Natural killer cell (primary cell): ENCODE measurements around the gene ZNF629. TPM values are rescaled to one million over a fixed set of nuclear protein-coding genes. Genes with fewer than 3 reads are reported as not detected.
A peak's percentile ranks its signal among the peaks of the same experiment; 100 is the strongest.

ENCODE experiments used
- ATAC-seq, 3 donors: fragments of 150-1000 bp in 2 of 3; fragments of 200-7000 bp in 1 of 3; cut with Tn5 transposase; 1 replicate in 1 of 3; 2 replicates in 2 of 3; pipeline ENCODE4 v1.10.0; 2021; ENCODE audit warnings: mild to moderate bottlenecking in 2 of 3, moderate library complexity in 2 of 3
- DNase-seq, 2 donors: peaks; one replicate each; pipeline versions ENCODE4 v3.0.0 to v3.0.0-alpha.2; 2013 to 2021; ENCODE audit warnings: mixed read lengths in 1 of 2
- H3K27ac ChIP-seq: one replicate; pipeline ENCODE4 v1.5.1; 2013; ENCODE audit warnings: mild to moderate bottlenecking, low read length
- H3K27me3 ChIP-seq: one replicate; pipeline ENCODE4 v1.6.1; 2013; ENCODE audit warnings: low read length; ENCODE audit not compliant: control insufficient read depth, insufficient read depth
- H3K36me3 ChIP-seq: one replicate; pipeline ENCODE4 v1.6.1; 2013; ENCODE audit warnings: low read length; ENCODE audit not compliant: control insufficient read depth, insufficient read depth
- H3K4me1 ChIP-seq: one replicate; pipeline ENCODE4 v1.6.1; 2013; ENCODE audit warnings: low read length; ENCODE audit not compliant: control insufficient read depth, insufficient read depth
- H3K4me3 ChIP-seq: one replicate; pipeline ENCODE4 v1.5.1; 2013; ENCODE audit warnings: low read length
- H3K9me3 ChIP-seq: one replicate; pipeline ENCODE4 v1.6.1; 2013; ENCODE audit warnings: low read length; ENCODE audit not compliant: control insufficient read depth, insufficient read depth
- H3K27ac Mint-ChIP-seq, 2 donors: one replicate each; pipeline ENCODE4 v1.8.0; 2022; ENCODE audit warnings: mild to moderate bottlenecking in 2 of 2, mixed read lengths in 2 of 2, moderate library complexity in 1 of 2
- H3K27me3 Mint-ChIP-seq, 2 donors: one replicate each; pipeline ENCODE4 v1.8.0; 2022; ENCODE audit warnings: low read depth in 2 of 2, mixed read lengths in 2 of 2
- H3K36me3 Mint-ChIP-seq: one replicate; pipeline ENCODE4 v1.8.0; 2022; ENCODE audit warnings: mixed read lengths
- H3K4me1 Mint-ChIP-seq, 2 donors: one replicate each; pipeline ENCODE4 v1.8.0; 2022; ENCODE audit warnings: mixed read lengths in 2 of 2
- H3K4me3 Mint-ChIP-seq: one replicate; pipeline ENCODE4 v1.8.0; 2022; ENCODE audit warnings: mild to moderate bottlenecking, moderate library complexity, mixed read lengths
- H3K9me3 Mint-ChIP-seq, 2 donors: one replicate each; pipeline ENCODE4 v1.8.0; 2022; ENCODE audit warnings: mixed read lengths in 2 of 2
- WGBS: methylation state at CpG from one replicate; pipeline ENCODE4 v1.1.7; 2013; ENCODE audit warnings: missing lambda C conversion rate; ENCODE audit not compliant: insufficient coverage; 5-methylcytosine and 5-hydroxymethylcytosine counted together
- intact Hi-C: fragments of 100-400 bp; cut with micrococcal nuclease; formaldehyde crosslinking; loops from one replicate; pipeline ENCODE4 v1.14.2; 2022
- total RNA-seq, 4 donors: library from RNA; stranded (reverse); fragments of 120-200 nt in 1 of 4; gene quantifications; one replicate each; pipeline versions ENCODE4 v1.2.3 to v1.2.4, GENCODE V29; 2013 to 2022
- TF ChIP-seq, protein P1 (sequence below): fragments of 200-600 bp; IDR thresholded peaks from one replicate; pipeline ENCODE4 v1.8.0; 2022; ENCODE audit warnings: antibody characterized with exemption

Gene ZNF629
- total RNA-seq, 3 donors from 2014 or later (not counting 1 experiment from before 2014, with no cell fraction given), result 0.96 to 1.9 (median 1.8) TPM

DNA sequence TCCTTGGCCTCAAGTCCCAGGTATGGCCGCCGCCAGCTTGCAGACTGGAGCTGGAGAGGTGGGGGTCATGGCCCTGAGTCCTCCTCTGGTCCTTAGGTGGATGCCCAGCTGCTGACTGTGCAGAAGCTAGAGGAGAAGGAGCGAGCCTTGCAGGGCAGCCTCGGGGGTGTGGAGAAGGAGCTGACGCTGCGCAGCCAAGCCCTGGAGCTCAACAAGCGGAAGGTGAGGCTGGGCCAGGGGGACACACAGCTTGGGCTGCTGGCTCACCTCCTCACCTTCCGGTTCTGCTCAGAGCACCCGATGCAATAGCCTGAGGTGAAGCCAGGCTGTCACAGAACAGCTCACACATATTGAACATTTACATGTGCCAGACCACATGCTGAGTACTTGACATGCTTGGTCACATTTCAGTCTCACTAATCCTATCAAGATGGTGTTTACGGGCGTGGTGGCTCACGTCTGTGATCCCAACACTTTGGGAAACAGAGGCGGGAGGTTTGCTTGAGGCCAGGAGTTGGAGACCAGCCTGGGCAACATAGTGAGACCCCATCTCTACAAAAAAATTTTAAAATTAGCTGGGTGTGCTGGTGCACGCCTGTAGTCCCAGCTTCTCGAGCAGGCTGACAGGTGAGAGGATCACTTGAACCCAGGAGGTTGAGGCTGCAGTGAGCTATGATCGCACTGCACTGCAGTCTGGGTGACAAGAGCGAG lies 17.5 kb downstream of the ZNF629 start:
- H3K4me3 ChIP-seq, result no peak overlapping the region
- peaks cover 20% of the 10 kb centered on the region for H3K36me3 Mint-ChIP-seq
- no peak overlapping the region for H3K27ac ChIP-seq
- WGBS, result 92% methylated on average over 16 of the region's 17 CpGs
- H3K36me3 ChIP-seq, result peaks cover 81% of the 10 kb centered on the region
- H3K4me3 Mint-ChIP-seq, result no peak overlapping the region
- no peak overlapping the region for H3K27ac Mint-ChIP-seq
- peaks cover 27 to 45% of the 10 kb centered on the region in 2 donors for H3K4me1 Mint-ChIP-seq
- TF ChIP-seq, protein P1, sequence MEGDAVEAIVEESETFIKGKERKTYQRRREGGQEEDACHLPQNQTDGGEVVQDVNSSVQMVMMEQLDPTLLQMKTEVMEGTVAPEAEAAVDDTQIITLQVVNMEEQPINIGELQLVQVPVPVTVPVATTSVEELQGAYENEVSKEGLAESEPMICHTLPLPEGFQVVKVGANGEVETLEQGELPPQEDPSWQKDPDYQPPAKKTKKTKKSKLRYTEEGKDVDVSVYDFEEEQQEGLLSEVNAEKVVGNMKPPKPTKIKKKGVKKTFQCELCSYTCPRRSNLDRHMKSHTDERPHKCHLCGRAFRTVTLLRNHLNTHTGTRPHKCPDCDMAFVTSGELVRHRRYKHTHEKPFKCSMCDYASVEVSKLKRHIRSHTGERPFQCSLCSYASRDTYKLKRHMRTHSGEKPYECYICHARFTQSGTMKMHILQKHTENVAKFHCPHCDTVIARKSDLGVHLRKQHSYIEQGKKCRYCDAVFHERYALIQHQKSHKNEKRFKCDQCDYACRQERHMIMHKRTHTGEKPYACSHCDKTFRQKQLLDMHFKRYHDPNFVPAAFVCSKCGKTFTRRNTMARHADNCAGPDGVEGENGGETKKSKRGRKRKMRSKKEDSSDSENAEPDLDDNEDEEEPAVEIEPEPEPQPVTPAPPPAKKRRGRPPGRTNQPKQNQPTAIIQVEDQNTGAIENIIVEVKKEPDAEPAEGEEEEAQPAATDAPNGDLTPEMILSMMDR, result no peak
- H3K27me3 Mint-ChIP-seq, result no peaks in the 10 kb centered on the region
- H3K4me1 ChIP-seq, result peaks cover 36% of the 10 kb centered on the region
- H3K27me3 ChIP-seq, result no peaks in the 10 kb centered on the region
- no peaks in the 10 kb centered on the region for H3K9me3 ChIP-seq
- H3K9me3 Mint-ChIP-seq, result no peaks in the 10 kb centered on the region
- no peak for ATAC-seq
- intact Hi-C loops, result loop anchor here (10.0 kb wide), 1 partner anchor 55 kb away; no protein-coding TSS in a partner anchor
- DNase-seq, result no peak

DNA sequence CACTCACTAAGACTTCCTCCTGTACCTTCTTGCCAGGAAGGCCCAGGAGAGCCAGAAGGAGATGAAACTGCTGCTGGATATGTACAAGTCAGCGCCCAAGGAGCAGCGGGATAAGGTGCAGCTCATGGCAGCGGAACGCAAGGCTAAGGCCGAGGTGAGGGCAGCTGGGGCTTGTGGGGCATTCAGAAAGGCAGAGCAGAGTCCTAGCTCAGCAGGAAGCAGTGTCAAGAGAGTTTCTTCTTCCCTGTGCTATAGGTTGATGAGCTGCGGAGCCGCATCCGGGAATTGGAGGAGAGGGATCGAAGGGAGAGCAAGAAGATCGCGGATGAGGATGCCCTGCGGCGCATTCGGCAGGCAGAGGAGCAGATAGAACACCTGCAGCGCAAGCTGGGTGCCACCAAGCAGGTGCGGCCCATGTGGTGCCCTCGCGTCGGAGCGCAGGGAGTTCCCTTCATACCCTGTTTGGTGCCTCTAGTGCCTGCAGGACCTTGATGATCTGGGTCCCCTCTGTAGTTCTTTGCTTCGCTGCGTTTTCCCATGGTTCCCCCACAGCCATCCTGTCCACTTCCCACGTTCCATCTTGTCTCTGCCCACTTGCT lies 18.3 kb downstream of the ZNF629 start:
- H3K9me3 ChIP-seq, result no peaks in the 10 kb centered on the region
- H3K27me3 ChIP-seq, result no peaks in the 10 kb centered on the region
- Mint-ChIP-seq H3K4me3 (no peak overlapping the region), H3K9me3 (no peaks in the 10 kb centered on the region), H3K36me3 (peaks cover 20% of the 10 kb centered on the region), H3K27ac (peak overlapping the region; percentile 7 to 82), H3K4me1 (peaks cover 27 to 47% of the 10 kb centered on the region in 2 donors), H3K27me3 (no peaks in the 10 kb centered on the region)
- no peak overlapping the region for H3K27ac ChIP-seq
- peaks cover 84% of the 10 kb centered on the region for H3K36me3 ChIP-seq
- WGBS, result 99% methylated on average over 23 of the region's 23 CpGs
- ATAC-seq (no peak), DNase-seq (no peak)
- intact Hi-C loops, result loop anchor here (10.0 kb wide), 1 partner anchor 54 kb away; no protein-coding TSS in a partner anchor
- peaks cover 39% of the 10 kb centered on the region for H3K4me1 ChIP-seq
- TF ChIP-seq, protein P1, result no peak
- no peak overlapping the region for H3K4me3 ChIP-seq

DNA sequence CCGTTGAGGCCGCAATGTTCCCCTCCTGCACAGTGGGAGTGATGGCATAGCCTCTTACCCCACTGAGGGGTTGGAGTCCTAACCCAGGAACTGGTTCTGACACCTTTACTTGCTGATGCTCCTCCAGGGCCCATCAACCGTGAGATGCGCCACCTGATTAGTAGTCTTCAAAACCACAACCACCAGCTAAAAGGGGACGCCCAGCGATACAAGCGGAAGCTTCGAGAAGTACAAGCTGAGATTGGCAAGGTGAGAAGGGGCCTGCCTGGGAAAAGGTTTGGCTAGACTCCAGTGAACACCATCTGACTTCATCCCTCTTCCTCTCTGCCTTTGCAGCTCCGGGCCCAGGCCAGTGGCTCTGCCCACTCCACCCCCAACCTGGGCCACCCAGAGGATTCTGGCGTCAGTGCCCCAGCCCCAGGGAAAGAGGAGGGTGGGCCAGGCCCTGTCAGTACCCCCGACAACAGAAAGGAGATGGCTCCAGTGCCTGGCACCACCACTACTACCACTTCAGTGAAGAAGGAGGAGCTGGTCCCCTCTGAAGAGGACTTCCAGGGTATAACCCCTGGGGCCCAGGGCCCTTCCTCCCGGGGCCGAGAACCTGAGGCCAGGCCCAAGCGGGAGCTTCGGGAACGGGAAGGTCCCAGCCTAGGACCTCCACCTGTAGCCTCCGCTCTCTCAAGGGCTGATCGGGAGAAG lies 19.1 kb downstream of the ZNF629 start:
- Histone ChIP-seq H3K4me1 (peaks cover 46% of the 10 kb centered on the region), H3K4me3 (no peak overlapping the region), H3K27ac (peak overlapping the region; percentile 75), H3K9me3 (no peaks in the 10 kb centered on the region), H3K36me3 (peaks cover 85% of the 10 kb centered on the region), H3K27me3 (no peaks in the 10 kb centered on the region)
- TF ChIP-seq, protein P1, result no peak
- WGBS, result 60% methylated on average over 18 of the region's 18 CpGs
- Mint-ChIP-seq H3K27ac (peak overlapping the region; percentile 7 to 82), H3K27me3 (no peaks in the 10 kb centered on the region), H3K4me1 (peaks cover 29 to 50% of the 10 kb centered on the region in 2 donors), H3K36me3 (peaks cover 19% of the 10 kb centered on the region), H3K4me3 (peak overlapping the region; percentile 37), H3K9me3 (no peaks in the 10 kb centered on the region)
- intact Hi-C loops, result loop anchor here (10.0 kb wide), 1 partner anchor 53 kb away; no protein-coding TSS in a partner anchor
- peak; percentile 77 to 95 (median 86) for ATAC-seq
- DNase-seq, result peak; percentile 52 to 78
